22Rv1 (cell line): ENCODE measurements around the gene TSPAN12.

Experiments used
- CTCF ChIP-seq: fragments of 450-650 bp; IDR thresholded peaks from 2 replicates; pipeline ENCODE4 v1.5.1; 2017; ENCODE audit warnings: mild to moderate bottlenecking
- ZFX ChIP-seq: fragments of 450-650 bp; IDR thresholded peaks from 2 replicates; pipeline ENCODE4 v1.6.1; 2017; ENCODE audit warnings: antibody characterized with exemption, borderline replicate concordance

GRCh38 chr7:120799813-120800475 lies 58.0 kb downstream of the TSPAN12 start:
- TF ChIP-seq CTCF = no peak
- no peak for TF ChIP-seq ZFX
